ENCODE data around the gene TERT.

DNA sequence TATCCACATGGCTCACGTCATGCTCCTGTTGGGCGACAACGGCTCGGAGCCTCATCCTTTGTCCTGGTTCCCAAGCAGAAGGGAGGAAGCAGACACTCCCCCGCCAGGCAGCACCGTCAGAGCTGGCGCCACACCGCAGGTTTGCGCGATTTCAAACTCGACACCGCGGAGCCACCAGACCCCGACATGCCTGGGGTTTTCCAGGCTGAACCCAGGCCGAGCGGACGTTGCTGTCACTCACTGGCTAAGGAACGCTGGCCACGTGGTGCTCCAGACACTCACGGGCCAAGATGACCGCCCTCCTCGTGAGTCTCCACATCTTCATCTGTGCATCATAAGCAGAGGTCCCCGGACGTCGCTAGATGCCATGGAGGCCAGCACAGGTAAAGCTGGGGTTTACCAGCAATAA is 9.0 kb downstream of the TERT start:
- TF ChIP-seq POLR2A (IDR thresholded peaks at IDR 0.05; ENCODE audit: low read depth, low read length), result no peak
- TF ChIP-seq, protein P1, sequence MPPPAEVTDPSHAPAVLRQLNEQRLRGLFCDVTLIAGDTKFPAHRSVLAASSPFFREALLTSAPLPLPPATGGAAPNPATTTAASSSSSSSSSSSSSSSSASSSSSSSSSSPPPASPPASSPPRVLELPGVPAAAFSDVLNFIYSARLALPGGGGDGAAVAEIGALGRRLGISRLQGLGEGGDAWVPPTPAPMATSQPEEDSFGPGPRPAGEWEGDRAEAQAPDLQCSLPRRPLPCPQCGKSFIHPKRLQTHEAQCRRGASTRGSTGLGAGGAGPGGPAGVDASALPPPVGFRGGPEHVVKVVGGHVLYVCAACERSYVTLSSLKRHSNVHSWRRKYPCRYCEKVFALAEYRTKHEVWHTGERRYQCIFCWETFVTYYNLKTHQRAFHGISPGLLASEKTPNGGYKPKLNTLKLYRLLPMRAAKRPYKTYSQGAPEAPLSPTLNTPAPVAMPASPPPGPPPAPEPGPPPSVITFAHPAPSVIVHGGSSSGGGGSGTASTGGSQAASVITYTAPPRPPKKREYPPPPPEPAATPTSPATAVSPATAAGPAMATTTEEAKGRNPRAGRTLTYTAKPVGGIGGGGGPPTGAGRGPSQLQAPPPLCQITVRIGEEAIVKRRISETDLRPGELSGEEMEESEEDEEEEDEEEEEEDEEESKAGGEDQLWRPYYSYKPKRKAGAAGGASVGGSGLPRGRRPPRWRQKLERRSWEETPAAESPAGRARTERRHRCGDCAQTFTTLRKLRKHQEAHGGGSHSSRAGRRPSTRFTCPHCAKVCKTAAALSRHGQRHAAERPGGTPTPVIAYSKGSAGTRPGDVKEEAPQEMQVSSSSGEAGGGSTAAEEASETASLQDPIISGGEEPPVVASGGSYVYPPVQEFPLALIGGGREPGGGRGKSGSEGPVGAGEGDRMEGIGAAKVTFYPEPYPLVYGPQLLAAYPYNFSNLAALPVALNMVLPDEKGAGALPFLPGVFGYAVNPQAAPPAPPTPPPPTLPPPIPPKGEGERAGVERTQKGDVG (CRISPR knock-in tag; IDR thresholded peaks at IDR 0.05), result no peak
- no peak for TF ChIP-seq EP300 (IDR thresholded peaks at IDR 0.05; ENCODE audit: borderline replicate concordance in 1 of 2, control insufficient read depth in 1 of 2, low read depth in 2 of 2, low read length in 2 of 2)
- TF ChIP-seq, protein P2, sequence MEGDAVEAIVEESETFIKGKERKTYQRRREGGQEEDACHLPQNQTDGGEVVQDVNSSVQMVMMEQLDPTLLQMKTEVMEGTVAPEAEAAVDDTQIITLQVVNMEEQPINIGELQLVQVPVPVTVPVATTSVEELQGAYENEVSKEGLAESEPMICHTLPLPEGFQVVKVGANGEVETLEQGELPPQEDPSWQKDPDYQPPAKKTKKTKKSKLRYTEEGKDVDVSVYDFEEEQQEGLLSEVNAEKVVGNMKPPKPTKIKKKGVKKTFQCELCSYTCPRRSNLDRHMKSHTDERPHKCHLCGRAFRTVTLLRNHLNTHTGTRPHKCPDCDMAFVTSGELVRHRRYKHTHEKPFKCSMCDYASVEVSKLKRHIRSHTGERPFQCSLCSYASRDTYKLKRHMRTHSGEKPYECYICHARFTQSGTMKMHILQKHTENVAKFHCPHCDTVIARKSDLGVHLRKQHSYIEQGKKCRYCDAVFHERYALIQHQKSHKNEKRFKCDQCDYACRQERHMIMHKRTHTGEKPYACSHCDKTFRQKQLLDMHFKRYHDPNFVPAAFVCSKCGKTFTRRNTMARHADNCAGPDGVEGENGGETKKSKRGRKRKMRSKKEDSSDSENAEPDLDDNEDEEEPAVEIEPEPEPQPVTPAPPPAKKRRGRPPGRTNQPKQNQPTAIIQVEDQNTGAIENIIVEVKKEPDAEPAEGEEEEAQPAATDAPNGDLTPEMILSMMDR (IDR thresholded peaks at IDR 0.05 in 2 of 3, conservative IDR thresholded peaks at IDR 0.05 in 1 of 3; ENCODE audit: control insufficient read depth in 2 of 3, extremely low read depth in 1 of 3, insufficient read depth in 1 of 3, low read depth in 3 of 3, low read length in 3 of 3), result no peak
- no peak for TF ChIP-seq CEBPB (IDR thresholded peaks at IDR 0.05; ENCODE audit: borderline replicate concordance in 1 of 2, low read depth in 2 of 2, low read length in 2 of 2)
- TF ChIP-seq KAT2A (conservative IDR thresholded peaks at IDR 0.05; ENCODE audit: control insufficient read depth, low read depth, low read length), result no peak
